Caco-2 (cell line): ENCODE data around the gene PSD2. TPM values are rescaled to one million over a fixed set of nuclear protein-coding genes. Genes with fewer than 3 reads are reported as not detected.

ENCODE experiments used
- BruUV-seq: library from RNA; stranded (reverse); fragments of 400-500 nt; replicated peaks from 2 replicates; lab custom pipeline; 2021; lab: Mats Ljungman, UMichigan
- CTCF ChIA-PET: fragments of 300-600 bp; sonication (Branson Sonifier 250); formaldehyde crosslinking; loops from one replicate; lab custom pipeline; 2022; ENCODE audit warnings: antibody characterized with exemption; lab: Charles Lee
- POLR2A ChIA-PET: fragments of 300-600 bp; sonication (Branson Sonifier 250); formaldehyde crosslinking; loops from one replicate; lab custom pipeline; 2022; ENCODE audit warnings: antibody characterized with exemption; lab: Charles Lee
- DNase-seq, 2 experiments: peaks; one replicate each; pipeline versions ENCODE4 v3.0.0 to v3.0.0-alpha.2; 2020 to 2022
- H3K27me3 ChIP-seq: replicated peaks from 2 replicates; pipeline ENCODE4 v1.6.0; 2011; ENCODE audit warnings: low read length; ENCODE audit not compliant: control insufficient read depth, insufficient read depth
- H3K36me3 ChIP-seq: 2 replicates; pipeline ENCODE4 v1.5.1; 2011; ENCODE audit warnings: low read length; ENCODE audit not compliant: control insufficient read depth, insufficient read depth
- H3K4me1 ChIP-seq: fragments of 250-450 bp; sonication (Bioruptor Pico); 2 replicates; pipeline ENCODE4 v1.5.1; 2020; ENCODE audit warnings: mild to moderate bottlenecking
- H3K4me3 ChIP-seq: 2 replicates; pipeline ENCODE4 v1.5.1; 2011; ENCODE audit warnings: low read depth, mild to moderate bottlenecking, control low read depth, low read length
- H3K9me3 ChIP-seq: fragments of 250-450 bp; sonication (Bioruptor Pico); 2 replicates; pipeline ENCODE4 v1.5.1; 2020; ENCODE audit warnings: mild to moderate bottlenecking, moderate library complexity
- H3K27ac Mint-ChIP-seq: one replicate; pipeline ENCODE4 v1.8.0; 2022; ENCODE audit warnings: mixed read lengths; ENCODE audit not compliant: unreplicated experiment
- H3K27me3 Mint-ChIP-seq: one replicate; pipeline ENCODE4 v1.8.0; 2022; ENCODE audit warnings: mixed read lengths; ENCODE audit not compliant: insufficient read depth, unreplicated experiment
- H3K36me3 Mint-ChIP-seq: one replicate; pipeline ENCODE4 v1.8.0; 2022; ENCODE audit warnings: mild to moderate bottlenecking, mixed read lengths; ENCODE audit not compliant: insufficient read depth, unreplicated experiment
- H3K4me1 Mint-ChIP-seq: one replicate; pipeline ENCODE4 v1.8.0; 2022; ENCODE audit warnings: low read depth, mixed read lengths; ENCODE audit not compliant: unreplicated experiment
- H3K4me3 Mint-ChIP-seq: one replicate; pipeline ENCODE4 v1.8.0; 2022; ENCODE audit warnings: mild to moderate bottlenecking, moderate library complexity, mixed read lengths; ENCODE audit not compliant: unreplicated experiment
- H3K9me3 Mint-ChIP-seq: one replicate; pipeline ENCODE4 v1.8.0; 2022; ENCODE audit warnings: mixed read lengths; ENCODE audit not compliant: unreplicated experiment
- intact Hi-C: fragments of 100-400 bp; cut with micrococcal nuclease; formaldehyde crosslinking; loops from one replicate; pipeline ENCODE4 v1.10.0; 2022; ENCODE audit not compliant: unreplicated experiment
- total RNA-seq: library from RNA; stranded (reverse); gene quantifications from 2 replicates; pipeline ENCODE4 v1.2.3, GENCODE V29; 2022
- TF ChIP-seq, protein P1 (sequence below), 2 experiments: fragments of 200-600 bp in 1 of 2; IDR thresholded peaks; 1 replicate in 1 of 2; 2 replicates in 1 of 2; pipeline versions ENCODE4 v1.5.1 to v1.8.0; 2011 to 2022; ENCODE audit warnings: antibody characterized with exemption in 1 of 2, control low read depth in 1 of 2, inconsistent platforms in 1 of 2, low read depth in 1 of 2, low read length in 1 of 2, mild to moderate bottlenecking in 1 of 2, moderate library complexity in 1 of 2; ENCODE audit not compliant: insufficient read depth in 1 of 2, severe bottlenecking in 1 of 2, unreplicated experiment in 1 of 2

The PSD2 gene
- total RNA-seq, 1 experiment from 2014 or later = 0.09 TPM

DNA sequence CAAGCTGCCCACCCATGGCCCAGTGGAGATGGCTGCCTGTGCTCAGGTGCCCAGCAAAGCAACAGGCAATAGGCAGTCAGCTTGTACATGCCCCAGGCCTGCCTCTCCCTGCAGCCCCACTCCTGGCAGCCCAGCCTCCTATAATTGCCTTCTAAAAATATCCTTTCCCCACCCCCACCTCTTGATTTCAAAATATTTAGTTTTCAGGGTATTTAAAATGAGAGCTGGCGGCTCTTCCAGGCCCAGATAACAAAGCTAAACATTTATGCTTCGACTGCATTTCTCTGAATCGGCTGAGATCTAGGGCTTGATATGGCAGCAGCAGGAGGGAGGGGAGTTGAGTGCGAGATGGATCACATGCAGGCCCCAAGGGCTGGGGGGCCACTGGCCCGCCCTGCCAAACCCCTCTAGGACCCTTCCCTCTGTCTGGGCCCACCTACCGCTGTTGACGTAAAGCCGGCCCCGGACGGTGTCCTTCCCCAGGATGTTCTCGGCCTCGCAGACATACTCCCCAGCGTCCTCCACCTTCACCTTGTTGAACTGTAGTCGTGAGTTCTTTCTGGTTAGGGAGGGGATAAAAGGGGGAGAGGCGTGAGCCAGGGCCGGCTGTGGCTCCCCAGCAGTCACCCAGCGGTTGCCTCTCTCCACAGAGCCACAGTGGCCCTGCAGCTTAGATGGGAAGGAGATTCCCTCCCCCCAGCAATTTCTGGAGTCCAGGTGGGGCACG lies 85.0 kb downstream of the PSD2 start:
- ChIA-PET POLR2A (no interaction called here), CTCF (interaction anchor here (0.6 to 1.6 kb wide), 4 partner anchors 18 to 88 kb away, joined by 3 to 13 read pairs (median 4); no protein-coding TSS in a partner anchor)
- Mint-ChIP-seq H3K9me3 (no peaks in the 10 kb centered on the region), H3K27me3 (peaks cover 10% of the 10 kb centered on the region), H3K4me3 (no peak overlapping the region), H3K4me1 (no peaks in the 10 kb centered on the region), H3K36me3 (no peaks in the 10 kb centered on the region), H3K27ac (no peak overlapping the region)
- no peaks in the 10 kb centered on the region for H3K27me3 ChIP-seq
- H3K4me3 ChIP-seq = no peak overlapping the region
- no TSS peak for BruUV-seq
- TF ChIP-seq, protein P1, sequence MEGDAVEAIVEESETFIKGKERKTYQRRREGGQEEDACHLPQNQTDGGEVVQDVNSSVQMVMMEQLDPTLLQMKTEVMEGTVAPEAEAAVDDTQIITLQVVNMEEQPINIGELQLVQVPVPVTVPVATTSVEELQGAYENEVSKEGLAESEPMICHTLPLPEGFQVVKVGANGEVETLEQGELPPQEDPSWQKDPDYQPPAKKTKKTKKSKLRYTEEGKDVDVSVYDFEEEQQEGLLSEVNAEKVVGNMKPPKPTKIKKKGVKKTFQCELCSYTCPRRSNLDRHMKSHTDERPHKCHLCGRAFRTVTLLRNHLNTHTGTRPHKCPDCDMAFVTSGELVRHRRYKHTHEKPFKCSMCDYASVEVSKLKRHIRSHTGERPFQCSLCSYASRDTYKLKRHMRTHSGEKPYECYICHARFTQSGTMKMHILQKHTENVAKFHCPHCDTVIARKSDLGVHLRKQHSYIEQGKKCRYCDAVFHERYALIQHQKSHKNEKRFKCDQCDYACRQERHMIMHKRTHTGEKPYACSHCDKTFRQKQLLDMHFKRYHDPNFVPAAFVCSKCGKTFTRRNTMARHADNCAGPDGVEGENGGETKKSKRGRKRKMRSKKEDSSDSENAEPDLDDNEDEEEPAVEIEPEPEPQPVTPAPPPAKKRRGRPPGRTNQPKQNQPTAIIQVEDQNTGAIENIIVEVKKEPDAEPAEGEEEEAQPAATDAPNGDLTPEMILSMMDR (IDR thresholded peaks at IDR 0.05; ENCODE audit: insufficient read depth in 1 of 2, low read depth in 1 of 2, low read length in 1 of 2, severe bottlenecking in 1 of 2, unreplicated experiment in 1 of 2) = no peak
- no peaks in the 10 kb centered on the region for H3K36me3 ChIP-seq
- no peak for DNase-seq
- H3K4me1 ChIP-seq = no peaks in the 10 kb centered on the region
- intact Hi-C loops = no loop called here
- no peaks in the 10 kb centered on the region for H3K9me3 ChIP-seq

DNA sequence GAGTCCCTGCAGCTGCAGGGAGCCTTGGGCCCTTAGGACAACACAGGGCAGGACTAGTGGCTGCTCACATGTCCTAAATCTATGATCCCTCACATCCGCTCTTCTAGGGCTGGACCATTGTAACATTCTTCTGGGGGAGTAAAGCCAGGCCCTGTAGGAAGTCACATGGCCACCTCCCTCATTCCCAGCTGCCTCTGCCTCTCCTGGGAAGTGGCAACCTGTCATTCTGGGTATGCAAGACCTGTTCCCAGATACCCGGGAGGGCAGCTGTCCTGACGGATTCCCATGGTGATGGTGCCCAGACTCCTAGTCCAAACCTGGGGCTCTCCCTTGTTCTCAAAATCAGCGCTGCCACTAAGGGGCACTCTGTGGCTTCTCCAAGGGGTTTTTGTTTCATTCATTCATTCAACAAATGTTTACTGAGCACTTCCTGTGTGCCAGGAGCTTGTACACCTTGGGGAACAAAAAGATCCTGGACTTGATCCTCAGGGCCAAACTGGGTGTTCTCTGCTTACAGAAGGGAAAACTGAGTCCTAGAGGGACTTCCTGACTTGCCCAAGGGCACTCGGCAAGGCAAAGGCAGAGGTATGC lies 85.6 kb downstream of the PSD2 start:
- H3K4me3 Mint-ChIP-seq = no peak overlapping the region

DNA sequence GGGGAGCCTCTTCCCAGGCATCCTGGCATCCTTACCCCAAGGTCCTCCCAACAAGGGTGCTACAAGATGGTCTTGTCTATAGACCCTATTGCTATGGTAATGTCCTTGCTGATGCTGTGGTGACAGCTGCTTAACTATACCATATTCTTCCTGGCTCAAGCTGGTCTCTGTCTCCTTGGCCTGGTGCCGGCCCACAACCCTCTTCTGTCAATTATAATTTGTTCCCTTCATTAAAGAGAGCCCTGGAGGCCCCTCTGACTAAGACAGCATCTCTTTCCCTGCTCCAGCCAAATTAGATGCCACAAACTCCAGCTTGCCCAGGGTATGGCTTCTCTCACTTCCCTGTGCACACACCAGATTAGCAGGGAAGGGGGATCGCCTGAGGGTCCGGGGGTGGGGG lies 86.7 kb downstream of the PSD2 start:
- intact Hi-C loops = no loop called here
- Histone ChIP-seq H3K4me1 (no peaks in the 10 kb centered on the region), H3K4me3 (no peak overlapping the region), H3K9me3 (no peaks in the 10 kb centered on the region), H3K36me3 (no peaks in the 10 kb centered on the region), H3K27me3 (no peaks in the 10 kb centered on the region)
- ChIA-PET POLR2A (no interaction called here), CTCF (no interaction called here)
- TF ChIP-seq, protein P1 (IDR thresholded peaks at IDR 0.05; ENCODE audit: insufficient read depth in 1 of 2, low read depth in 1 of 2, low read length in 1 of 2, severe bottlenecking in 1 of 2, unreplicated experiment in 1 of 2) = no peak
- no peak for DNase-seq
- Mint-ChIP-seq H3K9me3 (no peaks in the 10 kb centered on the region), H3K36me3 (no peaks in the 10 kb centered on the region), H3K4me1 (no peaks in the 10 kb centered on the region), H3K4me3 (no peak overlapping the region), H3K27me3 (peaks cover 11% of the 10 kb centered on the region), H3K27ac (no peak overlapping the region)
- BruUV-seq = no TSS peak

More for the DNA sequence above, 85.6 kb downstream of the PSD2 start:
- no peaks in the 10 kb centered on the region for H3K27me3 ChIP-seq
- intact Hi-C loops = no loop called here
- H3K27ac Mint-ChIP-seq = no peak overlapping the region
- no peaks in the 10 kb centered on the region for H3K9me3 Mint-ChIP-seq
- BruUV-seq = no TSS peak
- no peaks in the 10 kb centered on the region for H3K36me3 Mint-ChIP-seq
- H3K4me3 ChIP-seq = no peak overlapping the region
- H3K9me3 ChIP-seq = no peaks in the 10 kb centered on the region
- DNase-seq = no peak
- no peaks in the 10 kb centered on the region for H3K4me1 ChIP-seq
- ChIA-PET POLR2A (no interaction called here), CTCF (interaction anchor here (0.6 to 1.6 kb wide), 3 partner anchors 26 to 94 kb away, joined by 4 to 13 read pairs (median 4); no protein-coding TSS in a partner anchor)
- TF ChIP-seq, protein P1 (IDR thresholded peaks at IDR 0.05; ENCODE audit: insufficient read depth in 1 of 2, low read depth in 1 of 2, low read length in 1 of 2, severe bottlenecking in 1 of 2, unreplicated experiment in 1 of 2) = no peak
- H3K4me1 Mint-ChIP-seq = no peaks in the 10 kb centered on the region
- H3K36me3 ChIP-seq = no peaks in the 10 kb centered on the region
- peaks cover 10% of the 10 kb centered on the region for H3K27me3 Mint-ChIP-seq
